ENCODE results near the gene APOBEC3A.
A peak's percentile ranks its signal among the peaks of the same experiment; 100 is the strongest.

The APOBEC3A gene

DNA sequence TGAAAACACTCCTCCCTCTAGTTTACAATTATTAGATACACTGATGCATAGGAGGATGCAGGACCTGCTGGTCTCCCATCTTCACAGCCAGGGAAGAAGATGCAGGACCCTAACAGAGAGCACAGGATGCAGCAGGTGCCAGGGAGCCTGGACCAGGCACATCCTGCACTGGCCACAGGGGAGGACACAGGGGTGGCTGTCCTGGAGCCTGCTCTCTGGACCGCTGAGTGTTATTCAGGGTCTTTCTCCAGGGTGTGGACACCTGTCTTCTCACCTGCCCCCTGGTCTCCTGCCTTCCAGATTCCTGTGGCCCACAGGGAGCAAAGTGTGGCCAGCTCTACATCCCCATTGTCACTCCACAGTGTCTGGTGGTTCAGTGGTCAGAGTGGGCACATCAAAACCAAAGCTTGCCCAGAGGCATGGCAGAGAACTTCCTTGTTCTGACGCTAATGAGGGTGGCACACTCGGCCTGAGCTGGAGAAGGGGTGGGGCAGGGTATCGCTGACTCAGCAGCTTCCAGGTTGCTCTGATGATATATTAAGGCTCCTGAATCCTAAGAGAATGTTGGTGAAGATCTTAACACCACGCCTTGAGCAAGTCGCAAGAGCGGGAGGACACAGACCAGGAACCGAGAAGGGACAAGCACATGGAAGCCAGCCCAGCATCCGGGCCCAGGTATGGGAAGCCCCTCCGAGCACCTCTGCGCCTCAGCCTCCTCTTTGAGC lies at the start of gene APOBEC3A:
TSS of gene APOBEC3A (plus strand) at position 564 of the 725 bp plus-strand sequence. CDS start at position 647, 83 bp downstream.
- no peak for DNase-seq (ENCODE audit: low read depth, low spot score)

DNA sequence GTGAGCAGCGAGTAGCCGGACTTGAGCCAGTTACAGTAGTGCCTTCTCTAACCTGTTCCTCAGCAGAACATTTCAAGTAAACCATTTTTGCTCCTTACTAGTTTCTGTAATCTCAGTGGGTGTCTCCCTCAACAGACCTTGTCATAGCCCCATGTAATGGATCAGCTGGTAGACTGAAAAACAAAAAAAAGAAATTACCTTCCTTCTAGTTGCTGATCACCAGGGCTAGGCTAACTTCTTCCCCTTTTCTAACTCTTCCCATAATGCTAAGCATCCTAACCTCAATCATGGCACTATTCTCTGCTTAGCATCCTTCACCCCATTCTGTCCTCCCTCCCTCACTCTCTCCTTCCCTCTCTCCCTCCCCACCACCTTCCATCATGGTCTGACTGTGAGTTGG lies 49.6 kb upstream of the APOBEC3A start:
- DNase-seq (ENCODE audit: low read depth, low spot score), result no peak

GRCh38 chr22:38911434-38911833 lies 46.0 kb upstream of the APOBEC3A start:
- no peak for DNase-seq (ENCODE audit: low read depth, low spot score)

- DNase-seq (ENCODE audit: low read depth, low spot score), result no peak
Measured at GRCh38 chr22:38919631-38920190, 37.7 kb upstream of the APOBEC3A start.

DNA sequence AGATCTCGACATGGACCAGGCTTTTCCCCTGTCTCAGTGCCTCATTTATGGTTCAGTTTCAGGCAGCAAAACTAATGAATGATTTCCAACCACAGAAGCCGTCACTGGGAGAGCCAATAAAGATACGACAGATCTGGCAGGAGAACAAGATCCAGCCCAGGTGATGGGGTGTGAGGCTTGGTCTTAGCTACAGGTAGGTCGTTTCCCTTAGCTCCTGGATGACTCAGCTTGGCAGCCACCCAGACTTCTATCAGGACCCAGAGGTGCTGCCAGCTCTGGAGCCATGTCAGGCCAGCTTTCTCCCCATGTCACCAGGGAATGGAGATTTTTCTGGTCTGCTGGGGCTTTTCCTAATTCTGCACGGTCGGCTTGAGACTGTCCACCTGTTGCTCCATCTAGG lies 36.3 kb upstream of the APOBEC3A start:
- no peak for DNase-seq (ENCODE audit: low read depth, low spot score)

GRCh38 chr22:38921806-38922205 lies 35.6 kb upstream of the APOBEC3A start:
- DNase-seq (ENCODE audit: low read depth, low spot score), result no peak

DNA sequence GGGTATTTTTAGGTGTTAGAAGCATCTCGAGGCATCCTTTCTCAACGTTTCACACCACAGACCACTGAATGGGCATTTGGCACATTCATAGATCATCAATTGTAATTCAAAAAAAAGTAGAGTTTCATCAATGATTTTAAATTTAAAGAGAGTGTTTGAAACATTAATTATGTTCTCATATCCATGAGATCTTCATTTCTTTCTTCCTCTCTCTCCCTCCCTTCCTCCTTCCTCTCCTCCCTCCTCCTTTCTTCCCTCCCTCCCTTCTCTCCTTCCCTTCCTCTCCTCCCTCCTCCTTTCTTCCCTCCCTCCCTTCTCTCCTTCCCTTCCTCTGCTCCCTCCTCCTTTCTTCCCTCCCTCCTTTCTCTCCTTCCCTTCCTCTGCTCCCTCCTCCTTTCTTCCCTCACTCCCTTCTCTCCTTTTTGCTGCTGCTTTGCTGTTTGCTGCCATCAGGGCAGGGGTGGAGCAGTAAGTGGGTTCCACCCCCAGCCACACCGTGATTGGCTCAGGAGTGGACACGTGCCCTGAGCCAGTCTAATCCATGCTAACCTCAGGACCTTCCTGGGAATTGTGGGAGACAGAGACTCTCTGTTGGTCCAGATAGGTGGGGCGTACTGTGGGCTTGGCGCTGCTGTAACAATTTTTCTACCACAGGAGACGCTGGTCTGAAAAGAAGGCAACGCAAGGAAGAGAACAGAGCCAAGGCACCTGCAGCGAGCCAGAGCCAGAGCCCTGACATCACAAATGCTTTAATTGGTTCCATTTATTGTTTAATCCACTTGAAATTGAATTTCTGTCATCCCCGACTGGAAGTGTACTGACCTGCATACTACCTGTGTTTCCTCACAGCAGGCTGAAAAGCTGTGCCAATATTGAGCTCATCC lies 33.7 kb upstream of the APOBEC3A start:
- no peak for DNase-seq (ENCODE audit: low read depth, low spot score)

DNA sequence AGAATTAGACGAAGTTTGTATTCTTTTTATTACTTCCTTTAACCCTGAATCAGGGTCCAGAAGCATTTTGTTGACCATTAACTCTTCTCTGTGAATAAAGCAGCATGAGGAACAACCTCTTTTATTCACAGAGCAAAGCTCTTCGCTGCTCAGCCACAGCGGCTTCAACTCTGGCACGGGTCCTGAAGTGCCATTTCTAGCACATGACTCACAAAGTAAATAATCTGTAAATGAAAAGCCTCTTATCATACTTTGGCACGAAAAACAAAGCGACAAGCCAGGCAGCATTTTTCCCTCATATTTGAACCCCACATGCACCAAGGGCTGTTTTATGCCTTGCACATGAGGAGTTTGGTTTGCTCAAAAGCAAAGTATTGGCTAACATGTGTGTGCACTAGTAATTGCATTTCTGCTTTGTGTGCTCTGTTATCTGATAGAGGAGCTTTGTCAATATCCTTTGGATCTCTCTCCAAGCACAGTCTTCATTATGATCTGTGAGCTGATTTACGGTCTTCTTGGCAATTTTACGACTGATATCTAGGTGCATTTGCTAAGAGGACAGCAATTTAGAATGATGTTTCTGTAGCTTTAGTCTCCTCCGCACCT lies 33.0 kb upstream of the APOBEC3A start:
- no peak for DNase-seq (ENCODE audit: low read depth, low spot score)

DNA sequence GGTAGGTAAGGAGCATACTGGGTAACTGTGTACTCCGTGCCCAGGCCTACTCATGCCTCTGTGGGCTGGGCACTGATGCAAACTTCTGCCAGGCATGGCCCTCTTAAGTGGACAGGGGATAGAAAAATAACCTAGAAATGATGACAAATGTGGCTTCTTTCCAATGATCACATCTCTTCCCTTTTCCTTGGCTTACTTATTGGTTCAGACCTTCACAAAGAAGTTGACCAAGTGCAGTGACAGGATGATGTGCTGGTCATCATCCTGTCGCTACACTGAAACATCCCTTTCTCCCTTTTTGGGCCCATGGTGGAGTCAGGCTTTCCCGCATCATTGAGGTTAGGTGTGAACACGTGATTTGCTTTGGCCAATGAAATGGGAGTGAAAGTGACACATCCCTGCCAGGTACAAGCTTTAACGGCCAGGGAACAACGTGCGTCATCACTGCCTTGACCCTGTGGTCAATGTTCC lies 31.8 kb upstream of the APOBEC3A start:
- no peak for DNase-seq (ENCODE audit: low read depth, low spot score)

- DNase-seq (ENCODE audit: low read depth, low spot score), result no peak
Measured at GRCh38 chr22:38927033-38927781, 30.2 kb upstream of the APOBEC3A start.

GRCh38 chr22:38930512-38930911 lies 26.9 kb upstream of the APOBEC3A start:
- no peak for DNase-seq (ENCODE audit: low read depth, low spot score)

DNA sequence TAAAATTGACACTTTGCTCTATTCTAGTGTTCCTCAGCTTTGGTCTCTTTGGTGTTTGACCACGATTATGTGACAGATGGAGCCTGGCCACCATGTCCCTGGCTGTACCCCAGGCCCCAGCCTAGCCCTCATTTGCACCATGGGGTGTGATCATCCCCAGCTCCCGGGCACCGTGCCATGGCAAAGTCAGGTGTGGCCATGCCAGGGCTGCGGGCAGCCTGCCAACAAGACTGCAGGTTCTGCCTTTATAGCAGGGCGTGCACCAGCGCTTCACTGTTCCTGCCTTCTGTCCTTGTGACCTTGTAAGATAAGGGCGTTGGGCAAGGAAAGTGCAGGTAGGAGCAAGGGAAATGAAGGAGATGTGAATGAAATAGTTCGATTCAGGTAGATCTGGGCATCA lies 22.4 kb upstream of the APOBEC3A start:
- no peak for DNase-seq (ENCODE audit: low read depth, low spot score)

DNA sequence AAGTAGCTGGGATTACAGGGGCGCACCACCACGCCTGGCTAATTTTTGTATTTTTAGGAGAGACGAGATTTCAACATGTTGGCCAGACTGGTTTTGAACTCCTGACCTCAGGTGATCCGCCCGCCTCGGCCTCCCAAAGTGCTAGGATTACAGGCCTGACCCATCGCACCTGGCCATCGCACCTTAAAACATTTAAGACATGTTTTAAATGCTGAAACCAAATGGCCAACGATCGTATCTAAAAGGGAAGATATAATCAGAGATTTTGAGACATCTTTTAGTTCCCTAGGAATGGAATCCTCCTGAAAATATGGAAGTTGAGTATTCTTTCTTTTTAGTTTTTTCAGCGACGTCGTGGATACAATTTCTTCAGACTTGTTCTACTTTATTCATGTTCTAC lies 21.8 kb upstream of the APOBEC3A start:
- DNase-seq (ENCODE audit: low read depth, low spot score), result no peak

DNA sequence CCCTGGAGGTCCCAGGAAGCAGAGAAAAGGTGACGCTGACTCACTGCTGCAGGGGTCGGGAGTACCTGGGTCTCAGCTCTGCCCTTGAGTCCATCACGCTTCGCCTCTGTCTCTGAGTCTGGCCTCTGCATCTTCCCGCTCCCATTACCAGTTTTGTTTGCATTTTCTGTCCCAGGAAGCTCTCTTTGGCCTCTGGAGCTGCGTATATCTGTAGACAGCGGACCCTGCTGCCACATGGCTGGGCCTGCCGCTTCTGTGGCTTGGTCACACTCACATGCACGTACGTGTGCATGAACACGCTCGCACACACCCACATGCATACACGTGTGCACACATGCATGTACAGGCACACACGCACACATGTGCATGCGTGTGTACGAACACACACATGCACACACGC lies 20.8 kb upstream of the APOBEC3A start:
- no peak for DNase-seq (ENCODE audit: low read depth, low spot score)

- no peak for DNase-seq (ENCODE audit: low read depth, low spot score)
Measured at GRCh38 chr22:38937036-38937435, 20.4 kb upstream of the APOBEC3A start.

DNA sequence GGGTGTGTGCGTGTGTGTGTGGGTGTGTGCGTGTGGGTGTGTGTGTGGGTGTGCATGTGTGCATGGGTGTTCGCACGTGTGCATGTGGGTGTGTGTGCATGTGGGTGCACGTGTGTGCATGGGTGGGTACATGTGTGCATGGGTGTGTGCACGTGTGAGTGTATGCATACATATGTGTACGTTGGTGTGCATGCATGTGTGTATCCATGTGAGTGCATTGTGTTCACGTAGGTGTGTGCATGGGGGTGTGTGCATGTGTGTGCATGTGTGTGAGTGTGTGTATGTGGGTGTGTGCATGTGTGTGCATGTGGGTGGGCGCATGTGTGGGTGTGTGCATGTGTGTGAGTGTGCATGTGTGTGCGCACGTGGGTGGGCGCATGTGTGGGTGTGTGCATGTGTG lies 19.9 kb upstream of the APOBEC3A start:
- DNase-seq (ENCODE audit: low read depth, low spot score), result no peak

- no peak for DNase-seq (ENCODE audit: low read depth, low spot score)
Measured at GRCh38 chr22:38938221-38938620, 19.2 kb upstream of the APOBEC3A start.

DNA sequence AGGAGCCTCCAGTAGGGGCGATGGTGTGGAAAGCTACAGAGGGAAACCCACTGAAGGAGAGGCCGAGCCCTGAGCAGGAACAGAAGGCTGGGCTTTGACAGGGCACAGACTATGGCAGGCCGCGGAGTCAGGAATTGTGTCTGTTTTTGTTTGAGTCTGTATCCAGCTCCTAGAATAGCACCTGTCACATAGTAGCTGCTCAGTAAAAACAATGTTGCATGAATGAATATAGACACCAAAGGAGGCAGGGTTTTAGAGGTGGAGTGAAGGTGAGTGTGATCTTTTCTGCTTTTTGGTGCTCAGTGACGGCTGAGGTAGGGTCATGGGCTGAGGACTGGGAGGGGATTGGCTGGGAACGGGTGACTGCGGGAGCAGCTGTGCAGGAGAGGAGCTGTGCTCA lies 18.5 kb upstream of the APOBEC3A start:
- no peak for DNase-seq (ENCODE audit: low read depth, low spot score)

DNA sequence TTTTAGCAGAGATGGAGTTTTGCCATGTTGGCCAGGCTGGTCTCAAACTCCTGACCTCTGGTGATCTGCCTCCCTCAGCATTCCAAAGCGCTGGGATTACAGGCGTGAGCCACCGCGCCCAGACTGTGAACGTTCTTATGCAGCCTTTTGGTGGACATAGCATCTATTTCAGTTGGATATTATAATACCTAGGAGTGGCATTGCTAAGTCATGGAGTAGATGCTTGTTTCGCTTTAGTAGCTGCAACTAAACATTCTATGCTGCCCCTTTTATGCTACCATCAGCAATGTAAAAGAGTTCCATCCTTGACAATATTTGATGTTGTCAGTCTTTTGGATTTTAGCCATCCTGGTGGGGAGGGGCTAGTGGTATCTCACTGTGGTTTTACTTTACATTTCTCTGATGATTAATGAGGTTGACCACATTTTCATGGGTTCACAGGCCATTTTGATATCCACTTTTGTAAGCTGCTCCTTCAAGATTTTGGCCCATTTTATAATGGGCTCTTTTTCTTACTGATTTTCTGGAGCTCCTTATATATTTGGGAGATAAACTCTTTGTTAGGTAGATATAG lies 16.5 kb upstream of the APOBEC3A start:
- DNase-seq (ENCODE audit: low read depth, low spot score), result no peak

- peak; percentile 44 for DNase-seq (ENCODE audit: low read depth, low spot score)
Measured at GRCh38 chr22:38941488-38941987, 15.9 kb upstream of the APOBEC3A start.

GRCh38 chr22:38942702-38943101 lies 14.7 kb upstream of the APOBEC3A start:
- DNase-seq (ENCODE audit: low read depth, low spot score), result no peak
